ENCODE results near the gene CDPF1. TPM values are rescaled to one million over a fixed set of nuclear protein-coding genes. Genes with fewer than 3 reads are reported as not detected.

CDPF1 gene
- total and polyA plus RNA-seq, 2 experiments from 2014 or later = 26.4 to 44.9 TPM

DNA sequence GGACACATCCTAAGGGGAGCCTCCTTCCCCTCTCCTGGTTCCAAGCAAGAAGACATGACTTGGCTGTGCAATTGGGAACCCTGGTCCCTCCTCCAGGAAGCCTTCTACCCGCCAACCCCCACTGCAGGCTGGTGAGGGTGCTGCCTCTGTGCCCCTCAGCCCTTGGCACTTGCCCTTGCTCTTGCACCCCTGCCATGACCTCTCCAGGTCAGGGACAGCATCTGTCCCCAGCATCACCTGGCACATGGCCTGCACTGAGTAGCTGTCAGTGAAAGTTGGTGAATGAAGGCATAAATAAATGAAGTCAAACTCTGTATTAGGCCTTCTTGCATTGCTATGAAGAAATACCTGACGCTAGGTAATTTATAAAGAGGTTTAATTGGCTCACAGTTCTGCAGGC is 44.7 kb upstream of the CDPF1 start:
- Histone ChIP-seq H3K9me3 (ENCODE audit: low read depth) (no peaks in the 10 kb centered on the region), H3K4me1 (ENCODE audit: low read depth) (peaks cover 6% of the 10 kb centered on the region), H3K4me3 (no peak overlapping the region), H3K27ac (no peak overlapping the region), H3K27me3 (no peaks in the 10 kb centered on the region), H3K36me3 (peaks cover 6% of the 10 kb centered on the region)
- TF ChIP-seq, protein P1, sequence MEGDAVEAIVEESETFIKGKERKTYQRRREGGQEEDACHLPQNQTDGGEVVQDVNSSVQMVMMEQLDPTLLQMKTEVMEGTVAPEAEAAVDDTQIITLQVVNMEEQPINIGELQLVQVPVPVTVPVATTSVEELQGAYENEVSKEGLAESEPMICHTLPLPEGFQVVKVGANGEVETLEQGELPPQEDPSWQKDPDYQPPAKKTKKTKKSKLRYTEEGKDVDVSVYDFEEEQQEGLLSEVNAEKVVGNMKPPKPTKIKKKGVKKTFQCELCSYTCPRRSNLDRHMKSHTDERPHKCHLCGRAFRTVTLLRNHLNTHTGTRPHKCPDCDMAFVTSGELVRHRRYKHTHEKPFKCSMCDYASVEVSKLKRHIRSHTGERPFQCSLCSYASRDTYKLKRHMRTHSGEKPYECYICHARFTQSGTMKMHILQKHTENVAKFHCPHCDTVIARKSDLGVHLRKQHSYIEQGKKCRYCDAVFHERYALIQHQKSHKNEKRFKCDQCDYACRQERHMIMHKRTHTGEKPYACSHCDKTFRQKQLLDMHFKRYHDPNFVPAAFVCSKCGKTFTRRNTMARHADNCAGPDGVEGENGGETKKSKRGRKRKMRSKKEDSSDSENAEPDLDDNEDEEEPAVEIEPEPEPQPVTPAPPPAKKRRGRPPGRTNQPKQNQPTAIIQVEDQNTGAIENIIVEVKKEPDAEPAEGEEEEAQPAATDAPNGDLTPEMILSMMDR (IDR thresholded peaks at IDR 0.05; ENCODE audit: low read depth, low read length) = no peak
- DNase-seq (ENCODE audit: low read depth in 1 of 2, low spot score in 1 of 2) = no peak

DNA sequence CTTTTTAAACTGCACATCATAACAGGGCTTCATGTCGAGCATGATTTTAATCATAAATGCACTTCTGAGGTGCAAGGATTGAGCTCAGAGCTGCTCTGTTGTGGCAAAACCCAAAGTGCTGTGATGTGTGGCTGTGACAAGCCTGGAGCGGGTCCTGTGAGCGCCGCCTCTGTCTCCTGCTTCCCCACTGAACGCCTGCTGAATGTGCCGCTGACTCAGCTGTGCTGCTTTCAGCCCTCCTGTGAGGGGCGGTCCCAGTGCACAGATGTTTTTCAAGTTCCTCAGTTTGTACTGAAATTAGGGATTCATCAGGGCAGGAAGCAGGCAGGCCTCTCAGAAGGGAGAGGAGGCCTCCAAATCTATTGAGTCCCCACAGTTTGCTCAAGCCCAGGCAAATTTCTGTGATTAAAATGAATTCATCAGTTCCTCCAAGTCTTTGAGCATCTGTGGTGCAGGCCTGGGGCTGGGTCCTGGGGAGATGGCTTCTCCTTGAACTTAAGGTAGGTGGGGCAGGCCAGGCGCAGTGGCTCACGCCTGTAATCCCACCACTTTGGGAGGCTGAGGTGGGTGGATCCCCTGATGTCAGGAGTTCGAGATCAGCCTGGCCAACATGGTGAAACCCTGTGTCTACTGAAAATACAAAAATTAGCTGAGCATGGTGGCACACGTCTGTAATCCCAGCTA is 43.6 kb upstream of the CDPF1 start:
- H3K27ac ChIP-seq = no peak overlapping the region
- no peak for DNase-seq (ENCODE audit: low read depth in 1 of 2, low spot score in 1 of 2)

DNA sequence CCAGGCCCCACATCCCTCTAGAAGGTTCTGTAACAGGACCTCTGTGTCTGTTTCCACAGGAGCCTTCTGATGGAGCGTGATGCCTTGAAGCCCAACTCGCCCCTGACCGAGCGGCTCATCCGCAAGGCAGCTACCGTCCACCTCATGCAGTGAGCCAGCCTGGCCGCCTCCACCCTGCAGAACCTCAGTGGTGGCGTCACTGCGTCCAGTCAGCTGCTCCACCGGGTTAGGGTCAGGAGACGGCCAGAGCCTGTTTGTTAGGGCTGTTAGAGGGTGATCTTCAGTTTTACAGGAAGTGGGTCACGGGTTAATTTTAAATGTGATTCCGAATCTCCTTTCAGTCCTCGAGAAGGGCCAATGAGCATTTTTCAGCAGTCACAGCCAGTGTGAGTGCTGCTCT is 42.6 kb upstream of the CDPF1 start:
- no peaks in the 10 kb centered on the region for H3K9me3 ChIP-seq (ENCODE audit: low read depth)
- no peaks in the 10 kb centered on the region for H3K27me3 ChIP-seq
- DNase-seq (ENCODE audit: low read depth in 1 of 2, low spot score in 1 of 2) = no peak
- peaks cover 4% of the 10 kb centered on the region for H3K4me1 ChIP-seq (ENCODE audit: low read depth)
- H3K27ac ChIP-seq = no peak overlapping the region
- TF ChIP-seq, protein P1 (IDR thresholded peaks at IDR 0.05; ENCODE audit: low read depth, low read length) = no peak
- H3K36me3 ChIP-seq = peaks cover 6% of the 10 kb centered on the region
- H3K4me3 ChIP-seq = no peak overlapping the region

More for the DNA sequence above, 43.6 kb upstream of the CDPF1 start:
- no peak overlapping the region for H3K4me3 ChIP-seq
- peaks cover 6% of the 10 kb centered on the region for H3K4me1 ChIP-seq (ENCODE audit: low read depth)
- no peaks in the 10 kb centered on the region for H3K27me3 ChIP-seq
- H3K36me3 ChIP-seq = peaks cover 6% of the 10 kb centered on the region
- TF ChIP-seq, protein P1 (IDR thresholded peaks at IDR 0.05; ENCODE audit: low read depth, low read length) = no peak
- H3K9me3 ChIP-seq (ENCODE audit: low read depth) = no peaks in the 10 kb centered on the region

DNA sequence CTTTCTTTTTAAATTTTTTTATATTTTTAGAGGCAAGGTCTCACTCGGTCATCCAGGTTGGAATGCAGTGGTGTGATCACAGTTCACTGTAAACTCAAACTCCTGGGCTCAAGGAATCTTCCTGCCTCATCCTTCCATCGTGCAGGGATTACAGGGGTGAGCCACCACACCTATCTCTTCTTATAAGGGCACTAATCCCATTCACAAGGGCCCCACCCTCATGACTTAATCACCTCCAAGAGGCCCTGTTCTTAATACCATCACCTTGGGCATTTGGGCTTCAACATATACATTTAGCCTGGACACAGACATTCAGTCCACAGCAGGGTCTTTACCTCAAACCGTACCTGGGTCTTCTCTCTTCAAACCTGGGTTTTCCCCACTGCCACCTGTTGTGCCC is 42.1 kb upstream of the CDPF1 start:
- Histone ChIP-seq H3K36me3 (peaks cover 6% of the 10 kb centered on the region), H3K27me3 (no peaks in the 10 kb centered on the region), H3K9me3 (ENCODE audit: low read depth) (no peaks in the 10 kb centered on the region)

DNA sequence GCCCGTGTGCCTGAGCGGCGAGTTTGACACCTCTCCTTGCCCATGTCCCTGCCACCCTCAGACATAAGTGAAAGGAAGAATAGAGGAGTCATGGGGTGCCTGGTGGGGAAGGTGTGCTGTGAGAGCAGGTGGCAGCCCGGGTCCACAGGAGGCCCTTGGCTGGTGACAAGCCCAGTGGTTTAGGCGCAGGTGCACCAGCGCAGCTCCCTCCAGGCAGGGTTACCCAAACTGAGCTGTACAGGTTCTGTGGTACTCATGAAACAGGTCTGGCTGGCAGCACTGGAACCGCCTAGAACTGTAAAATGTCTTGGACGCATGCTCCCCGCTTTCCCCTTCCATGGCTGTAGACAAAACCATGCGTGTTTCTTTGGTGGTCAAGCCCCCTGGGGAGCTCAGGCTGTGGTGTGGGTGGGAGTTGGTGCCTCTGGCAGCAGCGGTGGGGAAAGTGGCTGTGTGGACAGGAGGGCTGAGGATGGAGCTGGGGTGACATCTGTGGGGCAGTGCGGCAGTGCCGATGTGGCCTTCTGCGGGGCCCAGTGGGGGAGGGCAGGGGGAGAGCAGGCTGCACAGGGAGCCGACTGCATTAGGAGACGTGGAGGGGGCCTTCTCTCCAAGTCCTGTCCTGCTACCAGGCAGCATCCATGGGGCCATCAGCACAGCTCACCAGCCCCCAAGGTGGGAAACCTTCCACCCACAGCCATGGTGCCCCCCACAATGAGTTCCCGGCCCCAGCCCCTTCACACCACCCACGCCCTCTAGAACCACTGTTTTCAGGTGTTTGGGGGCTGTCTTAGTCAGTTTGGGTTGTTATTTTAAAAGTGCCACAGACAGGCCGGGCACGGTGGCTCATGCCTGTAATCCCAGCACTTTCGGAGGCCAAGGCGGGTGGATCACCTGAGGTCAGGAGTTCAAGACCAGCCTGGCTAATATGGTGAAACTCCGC is 41.0 kb upstream of the CDPF1 start:
- no peaks in the 10 kb centered on the region for H3K4me1 ChIP-seq (ENCODE audit: low read depth)
- DNase-seq (ENCODE audit: low read depth in 1 of 2, low spot score in 1 of 2) = no peak
- no peaks in the 10 kb centered on the region for H3K9me3 ChIP-seq (ENCODE audit: low read depth)
- peaks cover 8% of the 10 kb centered on the region for H3K36me3 ChIP-seq
- no peaks in the 10 kb centered on the region for H3K27me3 ChIP-seq
- H3K27ac ChIP-seq = no peak overlapping the region
- TF ChIP-seq, protein P1 (IDR thresholded peaks at IDR 0.05; ENCODE audit: low read depth, low read length) = no peak
- no peak overlapping the region for H3K4me3 ChIP-seq

More for the DNA sequence above, 42.1 kb upstream of the CDPF1 start:
- DNase-seq (ENCODE audit: low read depth in 1 of 2, low spot score in 1 of 2) = no peak
- no peaks in the 10 kb centered on the region for H3K4me1 ChIP-seq (ENCODE audit: low read depth)
- H3K4me3 ChIP-seq = no peak overlapping the region
- TF ChIP-seq, protein P1 (IDR thresholded peaks at IDR 0.05; ENCODE audit: low read depth, low read length) = no peak
- no peak overlapping the region for H3K27ac ChIP-seq
